Measurements from ENCODE around the gene JAML.

GRCh38 chr11:118167253-118167652, 57.6 kb downstream of the JAML start:
- TF ChIP-seq, protein P1, sequence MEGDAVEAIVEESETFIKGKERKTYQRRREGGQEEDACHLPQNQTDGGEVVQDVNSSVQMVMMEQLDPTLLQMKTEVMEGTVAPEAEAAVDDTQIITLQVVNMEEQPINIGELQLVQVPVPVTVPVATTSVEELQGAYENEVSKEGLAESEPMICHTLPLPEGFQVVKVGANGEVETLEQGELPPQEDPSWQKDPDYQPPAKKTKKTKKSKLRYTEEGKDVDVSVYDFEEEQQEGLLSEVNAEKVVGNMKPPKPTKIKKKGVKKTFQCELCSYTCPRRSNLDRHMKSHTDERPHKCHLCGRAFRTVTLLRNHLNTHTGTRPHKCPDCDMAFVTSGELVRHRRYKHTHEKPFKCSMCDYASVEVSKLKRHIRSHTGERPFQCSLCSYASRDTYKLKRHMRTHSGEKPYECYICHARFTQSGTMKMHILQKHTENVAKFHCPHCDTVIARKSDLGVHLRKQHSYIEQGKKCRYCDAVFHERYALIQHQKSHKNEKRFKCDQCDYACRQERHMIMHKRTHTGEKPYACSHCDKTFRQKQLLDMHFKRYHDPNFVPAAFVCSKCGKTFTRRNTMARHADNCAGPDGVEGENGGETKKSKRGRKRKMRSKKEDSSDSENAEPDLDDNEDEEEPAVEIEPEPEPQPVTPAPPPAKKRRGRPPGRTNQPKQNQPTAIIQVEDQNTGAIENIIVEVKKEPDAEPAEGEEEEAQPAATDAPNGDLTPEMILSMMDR (conservative IDR thresholded peaks at IDR 0.05; ENCODE audit: low read depth, low read length): no peak
- TF ChIP-seq NFE2L2 (IDR thresholded peaks at IDR 0.05; ENCODE audit: low read depth, low read length) (no peak), POLR2A (IDR thresholded peaks at IDR 0.05; ENCODE audit: low read depth, low read length) (no peak), RAD21 (IDR thresholded peaks at IDR 0.05; ENCODE audit: low read length) (no peak), MXI1 (IDR thresholded peaks at IDR 0.05; ENCODE audit: borderline replicate concordance, low read depth, low read length) (no peak), CEBPB (IDR thresholded peaks at IDR 0.05; ENCODE audit: low read depth, low read length) (no peak), FOS (IDR thresholded peaks at IDR 0.05; ENCODE audit: low read depth, low read length) (no peak), CHD1 (IDR thresholded peaks at IDR 0.05; ENCODE audit: low read depth, low read length) (no peak), RFX5 (IDR thresholded peaks at IDR 0.05; ENCODE audit: low read depth, low read length) (no peak), SMC3 (IDR thresholded peaks at IDR 0.05; ENCODE audit: low read depth, low read length) (no peak), ELK1 (IDR thresholded peaks at IDR 0.05; ENCODE audit: borderline replicate concordance, low read depth, low read length) (no peak), MAFK (IDR thresholded peaks at IDR 0.05; ENCODE audit: low read depth, low read length) (no peak)
- TF ChIP-seq, protein P2, sequence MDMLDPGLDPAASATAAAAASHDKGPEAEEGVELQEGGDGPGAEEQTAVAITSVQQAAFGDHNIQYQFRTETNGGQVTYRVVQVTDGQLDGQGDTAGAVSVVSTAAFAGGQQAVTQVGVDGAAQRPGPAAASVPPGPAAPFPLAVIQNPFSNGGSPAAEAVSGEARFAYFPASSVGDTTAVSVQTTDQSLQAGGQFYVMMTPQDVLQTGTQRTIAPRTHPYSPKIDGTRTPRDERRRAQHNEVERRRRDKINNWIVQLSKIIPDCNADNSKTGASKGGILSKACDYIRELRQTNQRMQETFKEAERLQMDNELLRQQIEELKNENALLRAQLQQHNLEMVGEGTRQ (IDR thresholded peaks at IDR 0.05; ENCODE audit: low read depth, low read length): no peak
